BLaER1 treated with 17β-estradiol and CSF1 and Interleukin-3, amounts not matched to agents 10 nM and 100 nM (cell line): ENCODE measurements around the gene CACNB2.
A peak's percentile ranks its signal among the peaks of the same experiment; 100 is the strongest.

Source experiments
- H3K27ac ChIP-seq, 11 experiments: shearing (Covaris generic); formaldehyde crosslinking; 2 replicates each; pipeline ENCODE4 v1.8.1; 2022
- H3K27me3 ChIP-seq, 11 experiments: shearing (Covaris generic); formaldehyde crosslinking; 2 replicates each; pipeline ENCODE4 v1.8.1; 2022
- H3K36me3 ChIP-seq, 11 experiments: shearing (Covaris generic); formaldehyde crosslinking; 2 replicates each; pipeline ENCODE4 v1.8.1; 2022
- H3K4me1 ChIP-seq, 10 experiments: shearing (Covaris generic); formaldehyde crosslinking; 2 replicates each; pipeline ENCODE4 v1.8.1; 2022
- H3K4me2 ChIP-seq, 11 experiments: shearing (Covaris generic); formaldehyde crosslinking; 2 replicates each; pipeline ENCODE4 v1.8.1; 2022
- H3K4me3 ChIP-seq, 10 experiments: shearing (Covaris generic); formaldehyde crosslinking; 2 replicates each; pipeline ENCODE4 v1.8.1; 2022
- H3K9ac ChIP-seq, 11 experiments: shearing (Covaris generic); formaldehyde crosslinking; 2 replicates each; pipeline ENCODE4 v1.8.1; 2022
- H3K9me3 ChIP-seq, 11 experiments: shearing (Covaris generic); formaldehyde crosslinking; replicated peaks in 1 of 11; 2 replicates each; pipeline ENCODE4 v1.8.1; 2022
- H4K20me1 ChIP-seq, 11 experiments: shearing (Covaris generic); formaldehyde crosslinking; 2 replicates each; pipeline ENCODE4 v1.8.1; 2022
- Cebpa-rat ChIP-seq, 11 experiments: shearing (Covaris generic); IDR thresholded peaks; 2 replicates each; pipeline ENCODE4 v1.8.1; 2022

The CACNB2 gene

GRCh38 chr10:18449611-18450026 lies 309.4 kb downstream of the CACNB2 start:
- TF ChIP-seq Cebpa-rat (IDR thresholded peaks at IDR 0.05), result no peak
- H3K9me3 ChIP-seq, result peaks cover 0 to 52% (median 19%) of the 10 kb centered on the region in 11 experiments; a peak in 16 of 22 replicates
- H3K9ac ChIP-seq, result no peak overlapping the region
- peak overlapping the region in 1 of 11 experiments; percentile 45; a peak in 1 of 22 replicates for H3K27ac ChIP-seq
- no peaks in the 10 kb centered on the region for H4K20me1 ChIP-seq
- no peaks in the 10 kb centered on the region for H3K36me3 ChIP-seq
- peak overlapping the region; percentile 32 to 76 (median 62); a peak in 21 of 22 replicates for H3K4me2 ChIP-seq
- no peaks in the 10 kb centered on the region for H3K27me3 ChIP-seq
- H3K4me1 ChIP-seq, result peaks cover 12 to 47% (median 20%) of the 10 kb centered on the region in 10 experiments
- no peak overlapping the region for H3K4me3 ChIP-seq

GRCh38 chr10:18450298-18450697 lies 310.1 kb downstream of the CACNB2 start:
- H3K27me3 ChIP-seq, result no peaks in the 10 kb centered on the region
- H3K4me2 ChIP-seq, result peak overlapping the region; percentile 32 to 76 (median 62); a peak in 18 of 22 replicates
- H3K9me3 ChIP-seq, result peaks cover 0 to 58% (median 25%) of the 10 kb centered on the region in 11 experiments; a peak in 16 of 22 replicates
- H3K27ac ChIP-seq, result 0 out of 22 replicates have a peak overlapping the region, but pooled peaks of 1 of the 11 experiments have one; percentile 45
- TF ChIP-seq Cebpa-rat (IDR thresholded peaks at IDR 0.05), result no peak
- H4K20me1 ChIP-seq, result no peaks in the 10 kb centered on the region
- H3K4me1 ChIP-seq, result peaks cover 14 to 53% (median 25%) of the 10 kb centered on the region in 10 experiments
- no peak overlapping the region for H3K9ac ChIP-seq
- no peak overlapping the region for H3K4me3 ChIP-seq
- H3K36me3 ChIP-seq, result no peaks in the 10 kb centered on the region

GRCh38 chr10:18455086-18455884 lies 315.1 kb downstream of the CACNB2 start:
- no peaks in the 10 kb centered on the region for H4K20me1 ChIP-seq
- peaks cover 0 to 61% (median 39%) of the 10 kb centered on the region in 11 experiments; a peak in 17 of 22 replicates for H3K9me3 ChIP-seq
- no peaks in the 10 kb centered on the region for H3K27me3 ChIP-seq
- H3K4me1 ChIP-seq, result peaks cover 10 to 80% (median 40%) of the 10 kb centered on the region in 10 experiments
- H3K36me3 ChIP-seq, result no peaks in the 10 kb centered on the region
- peak overlapping the region in 1 of 10 experiments; percentile 29; a peak in 2 of 20 replicates for H3K4me3 ChIP-seq
- H3K4me2 ChIP-seq, result peak overlapping the region; percentile 23 to 67 (median 50); a peak in 21 of 22 replicates
- no peak overlapping the region; a peak in 2 of 22 replicates for H3K27ac ChIP-seq
- no peak for TF ChIP-seq Cebpa-rat (IDR thresholded peaks at IDR 0.05)
- H3K9ac ChIP-seq, result no peak overlapping the region

GRCh38 chr10:18456984-18457383 lies 316.8 kb downstream of the CACNB2 start:
- peaks cover 0 to 60% (median 39%) of the 10 kb centered on the region in 11 experiments; a peak in 17 of 22 replicates for H3K9me3 ChIP-seq
- H3K27me3 ChIP-seq, result no peaks in the 10 kb centered on the region
- no peaks in the 10 kb centered on the region for H3K36me3 ChIP-seq
- no peak for TF ChIP-seq Cebpa-rat (IDR thresholded peaks at IDR 0.05)
- H3K4me3 ChIP-seq, result no peak overlapping the region; a peak in 1 of 20 replicates
- H4K20me1 ChIP-seq, result no peaks in the 10 kb centered on the region
- peak overlapping the region in 3 of 11 experiments; percentile 5 to 39 (median 14); a peak in 3 of 22 replicates for H3K27ac ChIP-seq
- peak overlapping the region in 8 of 11 experiments; percentile 19 to 67 (median 50); a peak in 14 of 22 replicates for H3K4me2 ChIP-seq
- H3K9ac ChIP-seq, result no peak overlapping the region
- H3K4me1 ChIP-seq, result peaks cover 9 to 65% (median 33%) of the 10 kb centered on the region in 10 experiments

GRCh38 chr10:18460032-18460431 lies 319.8 kb downstream of the CACNB2 start:
- TF ChIP-seq Cebpa-rat (IDR thresholded peaks at IDR 0.05), result no peak
- Histone ChIP-seq H3K27ac (no peak overlapping the region), H3K4me3 (no peak overlapping the region), H3K36me3 (no peaks in the 10 kb centered on the region), H3K4me1 (peaks cover 9 to 45% (median 26%) of the 10 kb centered on the region in 10 experiments), H3K4me2 (no peak overlapping the region), H3K9ac (no peak overlapping the region), H3K27me3 (no peaks in the 10 kb centered on the region), H4K20me1 (no peaks in the 10 kb centered on the region), H3K9me3 (peaks cover 0 to 32% (median 16%) of the 10 kb centered on the region in 11 experiments; a peak in 13 of 22 replicates)

- no peak overlapping the region for H3K27ac ChIP-seq
- H3K4me1 ChIP-seq, result peaks cover 0 to 8% (median 1%) of the 10 kb centered on the region in 10 experiments; a peak in 5 of 20 replicates
- H4K20me1 ChIP-seq, result no peaks in the 10 kb centered on the region
- TF ChIP-seq Cebpa-rat (IDR thresholded peaks at IDR 0.05), result no peak
- H3K4me3 ChIP-seq, result no peak overlapping the region
- H3K36me3 ChIP-seq, result no peaks in the 10 kb centered on the region
- H3K9ac ChIP-seq, result no peak overlapping the region
- H3K27me3 ChIP-seq, result no peaks in the 10 kb centered on the region
- H3K9me3 ChIP-seq, result peaks cover 0 to 15% (median 3%) of the 10 kb centered on the region in 11 experiments; a peak in 6 of 22 replicates
- H3K4me2 ChIP-seq, result no peak overlapping the region
These were observed 323.5 kb downstream of the CACNB2 start for GRCh38 chr10:18463673-18464211.

- no peaks in the 10 kb centered on the region for H3K36me3 ChIP-seq
- no peak for TF ChIP-seq Cebpa-rat (IDR thresholded peaks at IDR 0.05)
- H3K27me3 ChIP-seq, result no peaks in the 10 kb centered on the region
- H3K9ac ChIP-seq, result no peak overlapping the region
- peaks cover 0 to 14% (median 8%) of the 10 kb centered on the region in 10 experiments; a peak in 8 of 20 replicates for H3K4me1 ChIP-seq
- no peak overlapping the region for H3K4me2 ChIP-seq
- H3K27ac ChIP-seq, result no peak overlapping the region
- H4K20me1 ChIP-seq, result no peaks in the 10 kb centered on the region
- H3K9me3 ChIP-seq, result no peaks in the 10 kb centered on the region
- H3K4me3 ChIP-seq, result no peak overlapping the region
These were observed 328.9 kb downstream of the CACNB2 start for GRCh38 chr10:18469125-18469524.

GRCh38 chr10:18472977-18473376 lies 332.8 kb downstream of the CACNB2 start:
- Histone ChIP-seq H3K36me3 (no peaks in the 10 kb centered on the region), H3K27me3 (no peaks in the 10 kb centered on the region), H3K4me1 (peaks cover 0 to 14% (median 8%) of the 10 kb centered on the region in 10 experiments; a peak in 8 of 20 replicates), H4K20me1 (no peaks in the 10 kb centered on the region), H3K4me2 (peak overlapping the region in 1 of 11 experiments; percentile 39; a peak in 1 of 22 replicates), H3K4me3 (no peak overlapping the region), H3K9me3 (0 out of 22 replicates have a peak, but pooled peaks cover 0 to 3% (median 0%) of the 10 kb centered on the region in 11 experiments), H3K27ac (no peak overlapping the region), H3K9ac (no peak overlapping the region)
- no peak for TF ChIP-seq Cebpa-rat (IDR thresholded peaks at IDR 0.05)
